Osteoblast (primary cell): ENCODE measurements around the gene IAPP. TPM values are rescaled to one million over a fixed set of nuclear protein-coding genes. Genes with fewer than 3 reads are reported as not detected.

Experiments used
- DNase-seq: peaks from one replicate; pipeline ENCODE4 v3.0.0; 2011; ENCODE audit warnings: low spot score, mixed read lengths; ENCODE audit not compliant: insufficient read length; ENCODE audit errors: missing footprints
- H2AFZ ChIP-seq: 2 replicates; pipeline ENCODE4 v1.6.0; 2011; ENCODE audit warnings: mild to moderate bottlenecking, low read length
- H3K27ac ChIP-seq: 2 replicates; pipeline ENCODE4 v1.5.1; 2011; ENCODE audit warnings: mild to moderate bottlenecking, low read depth, low read length, moderate library complexity
- H3K27me3 ChIP-seq: 2 replicates; pipeline ENCODE4 v1.6.0; 2012; ENCODE audit warnings: mild to moderate bottlenecking, control low read depth, inconsistent platforms, low read length, moderate library complexity; ENCODE audit not compliant: insufficient read depth
- H3K36me3 ChIP-seq: 2 replicates; pipeline ENCODE4 v1.5.1; 2011; ENCODE audit warnings: mild to moderate bottlenecking, low read length, control low read depth, moderate library complexity; ENCODE audit not compliant: insufficient read depth
- H3K4me1 ChIP-seq: 2 replicates; pipeline ENCODE4 v1.5.1; 2011; ENCODE audit warnings: mild to moderate bottlenecking, low read length, control low read depth, moderate library complexity; ENCODE audit not compliant: insufficient read depth
- H3K4me2 ChIP-seq: 2 replicates; pipeline ENCODE4 v1.6.0; 2011; ENCODE audit warnings: mild to moderate bottlenecking, low read length; ENCODE audit not compliant: insufficient read depth
- H3K4me3 ChIP-seq: fragments of 200-600 bp; sonication (generic); 3 replicates; pipeline ENCODE4 v1.5.1; 2012; ENCODE audit warnings: mild to moderate bottlenecking, low read length, inconsistent platforms; ENCODE audit not compliant: insufficient read depth
- H3K79me2 ChIP-seq: 2 replicates; pipeline ENCODE4 v1.6.0; 2012; ENCODE audit warnings: mild to moderate bottlenecking, low read length, control low read depth, inconsistent platforms; ENCODE audit not compliant: insufficient read depth
- H3K9me3 ChIP-seq: 2 replicates; pipeline ENCODE4 v1.5.1; 2011; ENCODE audit warnings: low read depth, low read length, control low read depth
- H4K20me1 ChIP-seq: 2 replicates; pipeline ENCODE4 v1.6.0; 2012; ENCODE audit warnings: mild to moderate bottlenecking, low read length, control low read depth; ENCODE audit not compliant: insufficient read depth
- CTCF ChIP-seq: IDR thresholded peaks from 2 replicates; pipeline ENCODE4 v1.5.1; 2011; ENCODE audit warnings: mild to moderate bottlenecking, low read depth, low read length, moderate library complexity; ENCODE audit errors: extremely low read depth
- total RNA-seq: library from RNA; depleted of rRNA; stranded (reverse); fragments of >200 nt; gene quantifications from 2 replicates; pipeline ENCODE4 v1.2.3, GENCODE V29; 2012

The IAPP gene
- total RNA-seq, 1 donor, result not detected

- no peaks in the 10 kb centered on the region for H3K27me3 ChIP-seq
- no peaks in the 10 kb centered on the region for H3K9me3 ChIP-seq
- no peaks in the 10 kb centered on the region for H4K20me1 ChIP-seq
- H2AFZ ChIP-seq, result no peak overlapping the region
- no peak for TF ChIP-seq CTCF
- no peak overlapping the region for H3K4me2 ChIP-seq
- H3K27ac ChIP-seq, result no peak overlapping the region
- H3K4me1 ChIP-seq, result no peaks in the 10 kb centered on the region
- H3K79me2 ChIP-seq, result no peaks in the 10 kb centered on the region
- H3K36me3 ChIP-seq, result no peaks in the 10 kb centered on the region
- no peak for DNase-seq
- no peak overlapping the region for H3K4me3 ChIP-seq
Measured at GRCh38 chr12:21330682-21331253, 41.9 kb upstream of the IAPP start.

- H3K79me2 ChIP-seq, result no peaks in the 10 kb centered on the region
- H3K4me2 ChIP-seq, result no peak within 1 kb of the TSS
- DNase-seq, result no peak
- no peak for TF ChIP-seq CTCF
- no peak within 1 kb of the TSS for H3K4me3 ChIP-seq
- H3K36me3 ChIP-seq, result no peaks in the 10 kb centered on the region
- no peak within 1 kb of the TSS for H3K27ac ChIP-seq
- no peaks in the 10 kb centered on the region for H4K20me1 ChIP-seq
- H3K9me3 ChIP-seq, result no peaks in the 10 kb centered on the region
- no peaks in the 10 kb centered on the region for H3K4me1 ChIP-seq
- H2AFZ ChIP-seq, result no peak within 1 kb of the TSS
- no peaks in the 10 kb centered on the region for H3K27me3 ChIP-seq
Measured at GRCh38 chr12:21334771-21335325, 37.9 kb upstream of the IAPP start, which contains the start of gene SLCO1A2. Gene SLCO1A2 (minus strand): TSS chr12:21334917. CDS start chr12:21334647, 270 bp downstream.

GRCh38 chr12:21336656-21337055 is 36.0 kb upstream of the IAPP start:
- DNase-seq, result no peak
- H3K9me3 ChIP-seq, result no peaks in the 10 kb centered on the region
- no peaks in the 10 kb centered on the region for H3K36me3 ChIP-seq
- no peak overlapping the region for H3K4me3 ChIP-seq
- no peak overlapping the region for H2AFZ ChIP-seq
- H3K4me2 ChIP-seq, result no peak overlapping the region
- no peaks in the 10 kb centered on the region for H3K27me3 ChIP-seq
- H3K79me2 ChIP-seq, result no peaks in the 10 kb centered on the region
- H4K20me1 ChIP-seq, result no peaks in the 10 kb centered on the region
- no peaks in the 10 kb centered on the region for H3K4me1 ChIP-seq
- H3K27ac ChIP-seq, result no peak overlapping the region
- no peak for TF ChIP-seq CTCF

- no peak overlapping the region for H3K4me2 ChIP-seq
- no peak for DNase-seq
- H3K9me3 ChIP-seq, result no peaks in the 10 kb centered on the region
- no peaks in the 10 kb centered on the region for H3K79me2 ChIP-seq
- H3K27me3 ChIP-seq, result no peaks in the 10 kb centered on the region
- H3K4me1 ChIP-seq, result no peaks in the 10 kb centered on the region
- H4K20me1 ChIP-seq, result no peaks in the 10 kb centered on the region
- H3K36me3 ChIP-seq, result no peaks in the 10 kb centered on the region
- no peak overlapping the region for H3K27ac ChIP-seq
- TF ChIP-seq CTCF, result no peak
- no peak overlapping the region for H2AFZ ChIP-seq
- H3K4me3 ChIP-seq, result no peak overlapping the region
Measured at GRCh38 chr12:21337453-21337852, 35.2 kb upstream of the IAPP start.
